Measurements from ENCODE around the gene IKBKG.

GRCh38 chrX:154530286-154530685, 17.1 kb upstream of the IKBKG start:
- TF ChIP-seq POLR2A (IDR thresholded peaks at IDR 0.05) (no peak), CTCF (IDR thresholded peaks at IDR 0.05) (no peak)

Measured in vagina (tissue), 2 donors.